CD4-positive, alpha-beta T cell treated with Interleukin-15 for 1 hour (primary cell): Measurements from ENCODE around the gene UBE2N.
"Not testable (repeated sequence)": the region's sequence is repeated elsewhere in the genome, so short reads cannot be mapped to it uniquely, and the experiment has no call there.

Source experiments
- DNase-seq: peaks from one replicate; pipeline ENCODE4 v3.0.0-alpha.2; 2020

The UBE2N gene

GRCh38 chr12:93442411-93443340 lies 929 bp upstream of the UBE2N start:
- DNase-seq: no peak

GRCh38 chr12:93441081-93441616 lies 598 bp downstream of the UBE2N start:
- DNase-seq: peak; percentile 23

GRCh38 chr12:93440043-93440835 lies 1.5 kb downstream of the UBE2N start:
- DNase-seq: no peak

- no peak for DNase-seq
These were observed 3.3 kb downstream of the UBE2N start for GRCh38 chr12:93438266-93439050.

GRCh38 chr12:93434256-93434865 lies 7.4 kb downstream of the UBE2N start:
- no peak for DNase-seq

- not testable (repeated sequence) for DNase-seq
These were observed 9.7 kb downstream of the UBE2N start for GRCh38 chr12:93432031-93432430.

GRCh38 chr12:93430280-93430679 lies 11.5 kb downstream of the UBE2N start:
- DNase-seq: no peak

GRCh38 chr12:93429852-93430251 lies 11.9 kb downstream of the UBE2N start:
- DNase-seq: no peak

- no peak for DNase-seq
These were observed 12.3 kb downstream of the UBE2N start for GRCh38 chr12:93429448-93429847.

- DNase-seq: no peak
These were observed 13.8 kb downstream of the UBE2N start for GRCh38 chr12:93427779-93428564.

- no peak for DNase-seq
These were observed 15.3 kb downstream of the UBE2N start for GRCh38 chr12:93426412-93426805.

GRCh38 chr12:93425736-93426411 lies 15.9 kb downstream of the UBE2N start:
- DNase-seq: no peak

GRCh38 chr12:93422050-93422449 lies 19.7 kb downstream of the UBE2N start:
- no peak for DNase-seq

GRCh38 chr12:93419388-93420034 lies 22.2 kb downstream of the UBE2N start:
- DNase-seq: no peak

- no peak for DNase-seq
These were observed 23.7 kb downstream of the UBE2N start for GRCh38 chr12:93417967-93418480.

GRCh38 chr12:93415723-93416464 lies 25.9 kb downstream of the UBE2N start:
- no peak for DNase-seq

GRCh38 chr12:93413064-93413463 lies 28.7 kb downstream of the UBE2N start:
- DNase-seq: no peak

GRCh38 chr12:93412396-93412795 lies 29.4 kb downstream of the UBE2N start:
- DNase-seq: not testable (repeated sequence)

GRCh38 chr12:93411060-93411459 lies 30.7 kb downstream of the UBE2N start:
- DNase-seq: not testable (repeated sequence)
